SK-N-SH (cell line): ENCODE results near the gene MMAB. TPM values are rescaled to one million over a fixed set of nuclear protein-coding genes. Genes with fewer than 3 reads are reported as not detected.

ENCODE experiments used
- CTCF ChIA-PET: fragments of 300-600, 350-600 bp; formaldehyde crosslinking; extraction: SDS; loops from one replicate; lab custom pipeline; 2021; lab: Yijun Ruan, JAX
- POLR2A ChIA-PET: fragments of 350-600 bp; sonication (Branson Sonifier 250); formaldehyde crosslinking; extraction: SDS; loops from one replicate; lab custom pipeline; 2020; ENCODE audit warnings: antibody characterized with exemption, inconsistent platforms; lab: Yijun Ruan, JAX
- DNase-seq: peaks from one replicate; pipeline ENCODE4 v3.0.0; 2012
- H2AFZ ChIP-seq: fragments of 200-600 bp; sonication (generic); 2 replicates; pipeline ENCODE4 v1.8.1; 2016; ENCODE audit warnings: antibody characterized with exemption, mild to moderate bottlenecking, low read depth
- H3F3A ChIP-seq: fragments of 200-600 bp; sonication (generic); replicated peaks from 2 replicates; pipeline ENCODE3; 2016; ENCODE audit warnings: antibody characterized with exemption, mild to moderate bottlenecking; ENCODE audit not compliant: insufficient read depth
- H3K27ac ChIP-seq, 2 experiments: fragments of 200-500 bp in 1 of 2; fragments of 200-600 bp in 1 of 2; sonication (Bioruptor generic) in 1 of 2; sonication (generic), shearing (Covaris generic) in 1 of 2; 2 replicates each; pipeline versions ENCODE4 v1.5.1 to v1.6.1; 2014 to 2016; ENCODE audit warnings: low read depth in 2 of 2, inconsistent platforms in 1 of 2, low read length in 1 of 2, mild to moderate bottlenecking in 1 of 2, mixed read lengths in 1 of 2
- H3K27me3 ChIP-seq: fragments of 200-600 bp; sonication (generic), shearing (Covaris generic); 2 replicates; pipeline ENCODE4 v1.6.1; 2016; ENCODE audit warnings: mixed run types; ENCODE audit not compliant: insufficient read depth
- H3K36me3 ChIP-seq, 2 experiments: fragments of 200-500 bp in 1 of 2; fragments of 200-600 bp in 1 of 2; sonication (Bioruptor generic) in 1 of 2; sonication (generic) in 1 of 2; replicated peaks in 1 of 2; 2 replicates each; pipeline versions ENCODE3 to v1.5.1; 2014 to 2016; ENCODE audit warnings: low read length in 1 of 2, mild to moderate bottlenecking in 1 of 2; ENCODE audit not compliant: insufficient read depth in 2 of 2, control insufficient read depth in 1 of 2
- H3K4me1 ChIP-seq, 2 experiments: fragments of 200-500 bp in 1 of 2; fragments of 200-600 bp in 1 of 2; sonication (Bioruptor generic) in 1 of 2; sonication (generic), shearing (Covaris generic) in 1 of 2; 2 replicates each; pipeline versions ENCODE4 v1.5.1 to v1.6.1; 2014 to 2016; ENCODE audit warnings: low read depth in 1 of 2, low read length in 1 of 2, mixed run types in 1 of 2; ENCODE audit not compliant: insufficient read depth in 2 of 2, control insufficient read depth in 1 of 2
- H3K4me2 ChIP-seq: fragments of 200-600 bp; sonication (generic), shearing (Covaris generic); 2 replicates; pipeline ENCODE4 v1.6.1; 2017; ENCODE audit warnings: mixed run types
- H3K4me3 ChIP-seq, 2 experiments: fragments of 200-500 bp in 1 of 2; fragments of 200-600 bp in 1 of 2; sonication (Bioruptor generic) in 1 of 2; sonication (generic), shearing (Covaris generic) in 1 of 2; 2 replicates each; pipeline versions ENCODE4 v1.5.1 to v1.8.1; 2014 to 2016; ENCODE audit warnings: low read depth in 2 of 2, inconsistent platforms in 1 of 2, low read length in 1 of 2, mild to moderate bottlenecking in 1 of 2, mixed read lengths in 1 of 2, moderate library complexity in 1 of 2
- H3K79me2 ChIP-seq: fragments of 200-600 bp; sonication (generic); 2 replicates; pipeline ENCODE4 v1.8.1; 2017; ENCODE audit warnings: mild to moderate bottlenecking; ENCODE audit not compliant: insufficient read depth
- H3K9ac ChIP-seq: fragments of 200-600 bp; sonication (generic); 2 replicates; pipeline ENCODE4 v1.6.1; 2017; ENCODE audit warnings: mixed run types
- H3K9me2 ChIP-seq: fragments of 200-600 bp; sonication (generic); 2 replicates; pipeline ENCODE4 v1.6.1; 2017; ENCODE audit warnings: mixed run types
- H3K9me3 ChIP-seq: fragments of 200-600 bp; sonication (generic); 2 replicates; pipeline ENCODE4 v1.6.1; 2017; ENCODE audit warnings: mixed run types, mild to moderate bottlenecking, moderate library complexity
- H4K20me1 ChIP-seq: fragments of 200-600 bp; sonication (generic); 2 replicates; pipeline ENCODE4 v1.6.1; 2017; ENCODE audit warnings: mild to moderate bottlenecking, mixed run types; ENCODE audit not compliant: insufficient read depth
- FOXJ3 ChIP-seq: sonication (generic); formaldehyde crosslinking; IDR thresholded peaks from 2 replicates; pipeline ENCODE4 v1.5.1; 2020; ENCODE audit warnings: mild to moderate bottlenecking, missing genetic modification reagents
- FOXM1 ChIP-seq: IDR thresholded peaks from 2 replicates; pipeline ENCODE4 v1.4.0; 2012; ENCODE audit warnings: low read depth, mild to moderate bottlenecking
- GABPA ChIP-seq: IDR thresholded peaks from 2 replicates; pipeline ENCODE4 v1.4.0; 2012; ENCODE audit warnings: low read depth, mild to moderate bottlenecking
- JUND ChIP-seq: IDR thresholded peaks from 2 replicates; pipeline ENCODE4 v1.4.0; 2012
- NFIC ChIP-seq: IDR thresholded peaks from 2 replicates; pipeline ENCODE4 v1.4.0; 2012; ENCODE audit warnings: borderline replicate concordance
- NRF1 ChIP-seq: IDR thresholded peaks from 2 replicates; pipeline ENCODE4 v1.6.1; 2012; ENCODE audit warnings: low read depth, mild to moderate bottlenecking, low read length
- POLR2AphosphoS5 ChIP-seq: IDR thresholded peaks from 2 replicates; pipeline ENCODE4 v1.6.1; 2012; ENCODE audit warnings: low read depth, low read length
- RAD21 ChIP-seq: IDR thresholded peaks from 2 replicates; pipeline ENCODE4 v1.6.1; 2012; ENCODE audit warnings: mild to moderate bottlenecking, low read length
- RFX5 ChIP-seq: IDR thresholded peaks from 2 replicates; pipeline ENCODE4 v1.6.1; 2012; ENCODE audit warnings: mild to moderate bottlenecking, improper control_type of control experiment, low read length
- TAF1 ChIP-seq: IDR thresholded peaks from 2 replicates; pipeline ENCODE4 v1.6.1; 2012; ENCODE audit warnings: low read depth, mild to moderate bottlenecking, low read length, moderate library complexity, borderline replicate concordance
- TCF12 ChIP-seq: IDR thresholded peaks from 2 replicates; pipeline ENCODE4 v1.4.0; 2012
- TEAD4 ChIP-seq: IDR thresholded peaks from 2 replicates; pipeline ENCODE4 v1.4.0; 2012; ENCODE audit warnings: mild to moderate bottlenecking, borderline replicate concordance; ENCODE audit not compliant: insufficient read depth
- YY1 ChIP-seq: IDR thresholded peaks from 2 replicates; pipeline ENCODE4 v1.4.0; 2012; ENCODE audit warnings: low read depth, mild to moderate bottlenecking
- WGBS: methylation state at CpG from one replicate; pipeline ENCODE4 v1.1.6; 2017; ENCODE audit warnings: low lambda C conversion rate; 5-methylcytosine and 5-hydroxymethylcytosine counted together
- polyA plus RNA-seq, 3 experiments: library from polyadenylated mRNA; depleted of rRNA; stranded (reverse); fragments of >200 nt; gene quantifications; 2 replicates each; pipeline ENCODE4 v1.2.3, GENCODE V29; 2012
- TF ChIP-seq, protein P1 (sequence below): IDR thresholded peaks from 2 replicates; pipeline ENCODE4 v1.4.0; 2012; ENCODE audit warnings: low read depth, borderline replicate concordance
- TF ChIP-seq, protein P2 (sequence below): fragments of 200-600 bp; sonication (generic); IDR thresholded peaks from 2 replicates; pipeline ENCODE4 v1.6.1; 2017; ENCODE audit warnings: antibody characterized with exemption, mild to moderate bottlenecking, moderate library complexity
- TF ChIP-seq, protein P3 (sequence below): IDR thresholded peaks from 2 replicates; pipeline ENCODE4 v1.4.0; 2012; ENCODE audit warnings: low read depth
- TF ChIP-seq, protein P4 (sequence below): IDR thresholded peaks from 2 replicates; pipeline ENCODE4 v1.4.0; 2012; ENCODE audit warnings: low read depth, borderline replicate concordance

Gene MMAB
- polyA plus RNA-seq, 1 of the 3 experiments (the other 2 are of a cell fraction), result 15.9 TPM

DNA sequence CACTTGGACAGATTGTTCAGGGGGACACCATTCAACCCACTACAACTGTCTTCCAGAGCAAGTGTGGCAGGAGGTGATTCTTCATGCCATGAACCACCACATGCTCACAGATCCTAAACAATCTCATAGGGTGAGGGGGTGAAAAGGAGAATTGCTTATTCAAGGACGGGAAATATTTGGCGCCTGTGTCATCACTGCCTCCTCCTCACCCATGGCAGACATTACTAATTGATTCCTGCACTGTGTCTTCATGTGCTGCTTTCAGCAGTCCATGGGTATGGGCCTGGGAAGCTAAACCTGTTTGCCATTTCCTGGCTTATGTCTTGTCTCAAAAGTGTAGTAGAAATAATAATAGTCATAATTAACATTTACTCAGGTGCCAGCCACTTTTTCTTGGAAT lies 31.3 kb downstream of the MMAB start:
- DNase-seq, result no peak
- no peak overlapping the region for H3K4me3 ChIP-seq
- no peaks in the 10 kb centered on the region for H3K79me2 ChIP-seq
- no peaks in the 10 kb centered on the region for H4K20me1 ChIP-seq
- no peaks in the 10 kb centered on the region for H3F3A ChIP-seq
- no peak overlapping the region for H3K9ac ChIP-seq
- no peaks in the 10 kb centered on the region for H3K27me3 ChIP-seq
- no peak overlapping the region for H2AFZ ChIP-seq
- peaks cover 6 to 81% of the 10 kb centered on the region in 2 experiments; a peak in 3 of 4 replicates for H3K4me1 ChIP-seq
- ChIA-PET CTCF (interaction anchor here (1.1 to 5.7 kb wide), 6 partner anchors 10 to 49 kb away, joined by 4 to 23 read pairs (median 10); partner anchors contain the start of genes MMAB and MVK), POLR2A (interaction anchor here (1.6 to 2.6 kb wide), 2 partner anchors 12 to 19 kb away, joined by 5 to 10 read pairs; no protein-coding TSS in a partner anchor)
- no peak overlapping the region for H3K4me2 ChIP-seq
- peak overlapping the region in 1 of 2 experiments; percentile 91; a peak in 2 of 4 replicates for H3K27ac ChIP-seq
- H3K36me3 ChIP-seq, result no peaks in the 10 kb centered on the region
- H3K9me2 ChIP-seq, result no peaks in the 10 kb centered on the region
- 63% methylated on average over 2 of the region's 2 CpGs for WGBS
- no peaks in the 10 kb centered on the region for H3K9me3 ChIP-seq
- TF ChIP-seq JUND (no peak), POLR2AphosphoS5 (no peak; the same call in 1 of the 2 replicates), TCF12 (no peak), YY1 (no peak), NFIC (no peak), TAF1 (no peak), NRF1 (no peak), FOXJ3 (no peak), TEAD4 (no peak), RAD21 (no peak), FOXM1 (no peak), GABPA (no peak), RFX5 (no peak)
- TF ChIP-seq, protein P1, sequence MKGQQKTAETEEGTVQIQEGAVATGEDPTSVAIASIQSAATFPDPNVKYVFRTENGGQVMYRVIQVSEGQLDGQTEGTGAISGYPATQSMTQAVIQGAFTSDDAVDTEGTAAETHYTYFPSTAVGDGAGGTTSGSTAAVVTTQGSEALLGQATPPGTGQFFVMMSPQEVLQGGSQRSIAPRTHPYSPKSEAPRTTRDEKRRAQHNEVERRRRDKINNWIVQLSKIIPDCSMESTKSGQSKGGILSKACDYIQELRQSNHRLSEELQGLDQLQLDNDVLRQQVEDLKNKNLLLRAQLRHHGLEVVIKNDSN, result no peak
- TF ChIP-seq, protein P2, sequence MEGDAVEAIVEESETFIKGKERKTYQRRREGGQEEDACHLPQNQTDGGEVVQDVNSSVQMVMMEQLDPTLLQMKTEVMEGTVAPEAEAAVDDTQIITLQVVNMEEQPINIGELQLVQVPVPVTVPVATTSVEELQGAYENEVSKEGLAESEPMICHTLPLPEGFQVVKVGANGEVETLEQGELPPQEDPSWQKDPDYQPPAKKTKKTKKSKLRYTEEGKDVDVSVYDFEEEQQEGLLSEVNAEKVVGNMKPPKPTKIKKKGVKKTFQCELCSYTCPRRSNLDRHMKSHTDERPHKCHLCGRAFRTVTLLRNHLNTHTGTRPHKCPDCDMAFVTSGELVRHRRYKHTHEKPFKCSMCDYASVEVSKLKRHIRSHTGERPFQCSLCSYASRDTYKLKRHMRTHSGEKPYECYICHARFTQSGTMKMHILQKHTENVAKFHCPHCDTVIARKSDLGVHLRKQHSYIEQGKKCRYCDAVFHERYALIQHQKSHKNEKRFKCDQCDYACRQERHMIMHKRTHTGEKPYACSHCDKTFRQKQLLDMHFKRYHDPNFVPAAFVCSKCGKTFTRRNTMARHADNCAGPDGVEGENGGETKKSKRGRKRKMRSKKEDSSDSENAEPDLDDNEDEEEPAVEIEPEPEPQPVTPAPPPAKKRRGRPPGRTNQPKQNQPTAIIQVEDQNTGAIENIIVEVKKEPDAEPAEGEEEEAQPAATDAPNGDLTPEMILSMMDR, result no peak
- TF ChIP-seq, protein P3, sequence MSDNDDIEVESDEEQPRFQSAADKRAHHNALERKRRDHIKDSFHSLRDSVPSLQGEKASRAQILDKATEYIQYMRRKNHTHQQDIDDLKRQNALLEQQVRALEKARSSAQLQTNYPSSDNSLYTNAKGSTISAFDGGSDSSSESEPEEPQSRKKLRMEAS, result no peak
- TF ChIP-seq, protein P4, sequence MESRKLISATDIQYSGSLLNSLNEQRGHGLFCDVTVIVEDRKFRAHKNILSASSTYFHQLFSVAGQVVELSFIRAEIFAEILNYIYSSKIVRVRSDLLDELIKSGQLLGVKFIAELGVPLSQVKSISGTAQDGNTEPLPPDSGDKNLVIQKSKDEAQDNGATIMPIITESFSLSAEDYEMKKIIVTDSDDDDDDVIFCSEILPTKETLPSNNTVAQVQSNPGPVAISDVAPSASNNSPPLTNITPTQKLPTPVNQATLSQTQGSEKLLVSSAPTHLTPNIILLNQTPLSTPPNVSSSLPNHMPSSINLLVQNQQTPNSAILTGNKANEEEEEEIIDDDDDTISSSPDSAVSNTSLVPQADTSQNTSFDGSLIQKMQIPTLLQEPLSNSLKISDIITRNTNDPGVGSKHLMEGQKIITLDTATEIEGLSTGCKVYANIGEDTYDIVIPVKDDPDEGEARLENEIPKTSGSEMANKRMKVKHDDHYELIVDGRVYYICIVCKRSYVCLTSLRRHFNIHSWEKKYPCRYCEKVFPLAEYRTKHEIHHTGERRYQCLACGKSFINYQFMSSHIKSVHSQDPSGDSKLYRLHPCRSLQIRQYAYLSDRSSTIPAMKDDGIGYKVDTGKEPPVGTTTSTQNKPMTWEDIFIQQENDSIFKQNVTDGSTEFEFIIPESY, result no peak
